ENCODE measurements around the gene THSD1. TPM values are rescaled to one million over a fixed set of nuclear protein-coding genes. Genes with fewer than 3 reads are reported as not detected.
"Not testable (repeated sequence)": the region's sequence is repeated elsewhere in the genome, so short reads cannot be mapped to it uniquely, and the experiment has no call there.

The THSD1 gene
- total RNA-seq, 2 donors from 2014 or later = 6.3 to 7.9 TPM

DNA sequence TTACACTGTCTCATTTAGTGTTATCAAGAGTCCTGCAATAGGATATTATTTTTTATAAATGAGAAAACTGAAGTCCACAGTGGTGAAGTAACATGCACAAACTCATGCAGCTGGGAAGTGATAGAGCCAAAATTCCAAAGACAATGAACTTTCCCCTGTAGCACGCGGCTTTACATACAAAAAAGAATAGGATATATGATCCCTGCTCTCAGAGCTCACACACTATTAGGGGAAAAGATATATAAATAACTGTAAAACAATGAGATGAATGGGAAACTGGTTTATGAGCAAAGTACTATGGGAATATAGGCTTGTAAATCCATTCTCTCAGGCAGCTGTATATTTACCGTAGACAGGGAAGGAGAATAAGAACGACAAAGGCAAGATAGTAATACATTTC, 39.7 kb downstream of the THSD1 start:
- intact Hi-C loops (cut with DNase I) = no loop called here
- DNase-seq (ENCODE audit: low spot score) = no peak

DNA sequence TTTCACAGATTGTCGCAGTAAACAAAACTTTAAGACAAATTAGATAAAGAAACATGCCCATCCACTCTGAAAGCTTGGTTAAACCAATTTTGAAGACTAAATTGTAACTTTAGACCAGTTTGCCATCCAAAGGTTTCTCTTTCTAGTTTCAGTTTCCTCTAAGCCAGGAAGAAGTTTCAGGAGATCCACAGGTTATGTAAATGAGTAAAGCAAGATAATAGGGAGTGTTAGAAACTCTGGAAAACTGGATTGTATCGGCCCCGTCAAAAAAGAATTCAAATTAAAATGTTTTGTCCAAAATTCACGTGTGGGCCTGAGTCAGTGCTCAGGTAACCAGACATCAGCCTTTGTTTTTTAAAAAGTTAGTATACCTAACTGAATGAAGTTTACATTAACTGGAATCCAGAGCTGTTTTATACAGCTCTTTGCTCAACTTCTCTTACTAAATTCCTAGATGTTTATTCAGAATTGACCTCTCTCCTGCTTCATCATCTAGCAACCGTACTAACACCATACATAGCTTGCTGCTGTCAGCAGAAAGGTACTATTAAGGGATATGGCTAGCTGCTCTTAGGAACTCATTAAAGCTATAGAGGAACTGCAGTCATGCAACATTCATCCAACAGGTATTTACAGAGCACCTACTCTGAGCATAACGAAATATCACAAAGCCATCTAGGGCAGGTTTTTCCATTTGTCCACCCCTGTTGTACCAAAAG, 43.6 kb downstream of the THSD1 start:
- DNase-seq (ENCODE audit: low spot score); intact Hi-C loops (cut with DNase I): not testable (repeated sequence)

GRCh38 chr13:52361225-52361624, 44.7 kb downstream of the THSD1 start:
- intact Hi-C loops (cut with DNase I) = no loop called here
- DNase-seq (ENCODE audit: low spot score) = no peak

GRCh38 chr13:52359534-52359933, 46.4 kb downstream of the THSD1 start:
- no peak for DNase-seq (ENCODE audit: low spot score)
- intact Hi-C loops (cut with DNase I) = no loop called here

DNA sequence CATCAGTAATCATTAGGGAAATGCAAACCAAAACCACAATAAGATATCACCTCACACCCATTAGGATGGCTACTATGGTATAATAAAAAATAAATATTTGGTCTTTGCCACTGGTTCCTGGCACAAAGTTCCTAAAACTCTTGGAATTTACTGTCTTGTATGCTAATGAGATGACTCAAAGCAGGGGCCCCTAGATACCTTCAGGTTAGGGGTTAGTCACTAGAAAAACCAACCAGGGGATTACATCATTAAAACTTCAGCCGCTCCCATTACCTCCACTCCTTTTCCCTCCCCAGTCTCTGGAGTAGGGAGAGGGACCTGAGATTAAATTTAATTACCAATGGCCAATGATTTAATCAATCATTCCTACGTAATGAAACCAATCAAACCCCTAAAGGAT, 49.6 kb downstream of the THSD1 start:
- no peak for DNase-seq (ENCODE audit: low spot score)
- intact Hi-C loops (cut with DNase I) = no loop called here

- intact Hi-C loops (cut with DNase I) = no loop called here
- DNase-seq (ENCODE audit: low spot score) = no peak
These were observed 52.8 kb downstream of the THSD1 start for GRCh38 chr13:52353193-52353592.

GRCh38 chr13:52348983-52349780, 56.8 kb downstream of the THSD1 start:
- no peak for DNase-seq (ENCODE audit: low spot score)
- intact Hi-C loops (cut with DNase I) = no loop called here

DNA sequence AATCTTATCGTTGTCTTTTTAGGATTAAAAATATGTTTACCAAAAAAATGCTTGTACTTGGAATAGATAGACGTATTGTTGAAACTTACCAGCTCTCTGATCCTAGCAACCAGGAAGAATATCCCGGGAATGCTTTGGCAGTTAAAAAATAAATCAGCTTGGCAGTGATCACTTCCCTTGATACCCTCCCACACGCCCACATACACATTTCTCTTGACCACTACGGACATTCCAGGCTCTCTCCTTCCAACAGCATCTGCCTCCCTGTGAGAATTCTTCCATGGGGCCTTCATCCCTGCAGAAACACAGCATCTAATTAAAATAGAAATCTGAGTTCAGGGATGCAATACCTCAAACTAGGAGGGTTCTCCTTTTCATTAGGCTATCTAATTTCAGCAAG, 57.9 kb downstream of the THSD1 start:
- DNase-seq (ENCODE audit: low spot score) = no peak

DNA sequence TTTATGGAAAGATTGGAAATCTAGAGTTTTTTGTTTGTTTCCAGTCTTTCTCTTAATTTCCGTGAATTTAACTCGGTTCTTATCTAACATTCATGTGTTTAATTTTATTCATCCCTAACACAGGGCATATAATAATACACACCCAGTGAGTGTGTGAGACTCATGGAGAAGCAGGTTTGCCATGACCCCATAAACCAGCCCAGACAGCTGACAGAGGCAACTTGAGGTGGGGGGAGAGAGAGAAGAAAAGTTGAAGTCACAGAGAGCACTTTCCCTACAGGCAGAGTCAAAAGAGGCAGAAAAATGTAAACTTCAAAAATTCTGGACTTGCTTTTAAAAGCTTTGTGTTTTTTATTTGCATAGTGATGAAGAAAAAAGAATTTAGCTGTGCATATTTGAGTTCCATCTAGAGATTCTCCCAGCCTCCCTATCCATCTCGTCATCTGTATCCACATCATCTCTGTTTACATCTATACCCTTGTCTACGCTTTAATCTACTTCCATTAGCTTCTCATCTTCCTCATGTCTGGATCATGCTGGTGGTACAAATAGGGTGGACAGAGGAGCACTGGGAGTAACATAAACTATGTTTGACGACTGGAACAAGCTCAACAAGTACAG, 60.2 kb downstream of the THSD1 start:
- intact Hi-C loops (cut with DNase I) = no loop called here
- no peak for DNase-seq (ENCODE audit: low spot score)

More for the DNA sequence above, 57.9 kb downstream of the THSD1 start:
- intact Hi-C loops (cut with DNase I) = no loop called here

GRCh38 chr13:52345048-52345447, 60.9 kb downstream of the THSD1 start:
- intact Hi-C loops (cut with DNase I) = no loop called here
- no peak for DNase-seq (ENCODE audit: low spot score)

- intact Hi-C loops (cut with DNase I) = no loop called here
- no peak for DNase-seq (ENCODE audit: low spot score)
These were observed 61.9 kb downstream of the THSD1 start for GRCh38 chr13:52344108-52344507.

DNA sequence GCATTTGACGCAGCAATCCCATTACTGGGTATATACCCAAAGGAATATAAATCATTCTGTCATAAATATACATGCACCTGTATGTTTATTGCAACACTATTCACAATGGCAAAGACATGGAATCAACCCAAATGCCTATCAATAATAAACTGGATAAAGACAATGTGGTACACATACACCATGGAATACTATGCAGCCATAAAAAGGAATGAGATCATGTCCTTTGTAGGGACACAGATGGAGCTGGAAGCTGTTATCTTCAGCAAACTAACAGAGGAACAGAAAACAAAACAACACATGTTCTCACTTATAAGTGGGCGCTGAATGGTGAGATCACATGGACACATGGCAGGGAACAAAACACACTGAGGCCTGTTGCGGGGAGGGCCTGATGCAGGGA, 63.8 kb downstream of the THSD1 start:
- intact Hi-C loops (cut with DNase I); DNase-seq (ENCODE audit: low spot score): not testable (repeated sequence)

DNA sequence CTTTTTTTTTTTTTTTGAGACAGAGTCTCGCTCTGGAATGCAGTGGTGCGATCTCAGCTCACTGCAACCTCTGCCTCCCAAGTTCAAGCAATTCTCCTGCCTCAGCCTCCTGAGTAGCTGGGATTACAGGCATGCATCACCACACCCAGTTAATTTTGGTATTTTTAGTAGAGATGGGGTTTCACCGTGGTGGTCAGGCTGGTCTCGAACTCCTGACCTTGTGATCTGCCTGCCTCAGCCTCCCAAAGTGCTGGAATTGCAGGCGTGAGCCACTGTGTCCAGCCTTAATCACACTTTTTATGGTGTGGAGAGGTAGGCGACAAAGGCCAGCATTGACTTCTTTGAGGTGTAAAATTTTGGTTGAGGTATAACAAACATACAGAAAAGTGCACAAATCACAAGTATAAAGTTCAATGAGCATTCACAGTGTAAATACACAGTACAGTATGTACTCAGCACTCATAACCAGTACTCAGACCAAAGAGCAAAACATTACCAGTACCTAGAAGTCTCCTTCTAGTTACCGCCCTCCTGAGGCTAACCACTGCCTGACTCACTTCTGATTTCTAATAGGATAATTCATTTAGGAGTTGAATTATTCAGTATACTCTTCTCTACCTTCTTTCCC, 68.0 kb downstream of the THSD1 start:
- intact Hi-C loops (cut with DNase I); DNase-seq (ENCODE audit: low spot score): not testable (repeated sequence)

GRCh38 chr13:52334107-52334506, 71.9 kb downstream of the THSD1 start:
- intact Hi-C loops (cut with DNase I); DNase-seq (ENCODE audit: low spot score): not testable (repeated sequence)

GRCh38 chr13:52331844-52332243, 74.1 kb downstream of the THSD1 start:
- intact Hi-C loops (cut with DNase I); DNase-seq (ENCODE audit: low spot score): not testable (repeated sequence)

Other genes starting within 250 kb of the THSD1 start
- gene NEK3, start 246.6 kb downstream of the THSD1 start, total RNA-seq = 10 to 100 TPM; 12.2 to 17.3 TPM
- gene VPS36, start 44.5 kb upstream of the THSD1 start, total RNA-seq = 10 to 100 TPM; 38.2 to 40.7 TPM
- gene CKAP2, start 49.3 kb upstream of the THSD1 start, total RNA-seq = 1 to 10 TPM; 5.6 to 6.1 TPM
- gene HNRNPA1L2, start 236.3 kb upstream of the THSD1 start, total RNA-seq = 1 to 10 TPM; 5.6 to 7.5 TPM
- gene SUGT1, start 246.7 kb upstream of the THSD1 start, total RNA-seq = 10 to 100 TPM; 43.2 to 45.8 TPM

Data from posterior vena cava (tissue), 2 donors.